Panc1 (cell line): Measurements from ENCODE around the gene PPP2R1A.

Experiments
- POLR2AphosphoS5 ChIP-seq: IDR thresholded peaks from 2 replicates; pipeline ENCODE4 v1.6.1; 2012; ENCODE audit warnings: mild to moderate bottlenecking, low read depth, low read length, moderate library complexity
- SIN3A ChIP-seq: IDR thresholded peaks from 2 replicates; pipeline ENCODE4 v1.6.1; 2012; ENCODE audit warnings: low read depth, mild to moderate bottlenecking, low read length, moderate library complexity, borderline replicate concordance; ENCODE audit not compliant: insufficient read depth
- TF ChIP-seq, protein P1 (sequence below): fragments of 450-650 bp; IDR thresholded peaks from 2 replicates; pipeline ENCODE4 v1.5.1; 2017; ENCODE audit warnings: mild to moderate bottlenecking

GRCh38 chr19:52216401-52216800, 26.5 kb downstream of the PPP2R1A start:
- TF ChIP-seq SIN3A (no peak), POLR2AphosphoS5 (no peak)
- TF ChIP-seq, protein P1, sequence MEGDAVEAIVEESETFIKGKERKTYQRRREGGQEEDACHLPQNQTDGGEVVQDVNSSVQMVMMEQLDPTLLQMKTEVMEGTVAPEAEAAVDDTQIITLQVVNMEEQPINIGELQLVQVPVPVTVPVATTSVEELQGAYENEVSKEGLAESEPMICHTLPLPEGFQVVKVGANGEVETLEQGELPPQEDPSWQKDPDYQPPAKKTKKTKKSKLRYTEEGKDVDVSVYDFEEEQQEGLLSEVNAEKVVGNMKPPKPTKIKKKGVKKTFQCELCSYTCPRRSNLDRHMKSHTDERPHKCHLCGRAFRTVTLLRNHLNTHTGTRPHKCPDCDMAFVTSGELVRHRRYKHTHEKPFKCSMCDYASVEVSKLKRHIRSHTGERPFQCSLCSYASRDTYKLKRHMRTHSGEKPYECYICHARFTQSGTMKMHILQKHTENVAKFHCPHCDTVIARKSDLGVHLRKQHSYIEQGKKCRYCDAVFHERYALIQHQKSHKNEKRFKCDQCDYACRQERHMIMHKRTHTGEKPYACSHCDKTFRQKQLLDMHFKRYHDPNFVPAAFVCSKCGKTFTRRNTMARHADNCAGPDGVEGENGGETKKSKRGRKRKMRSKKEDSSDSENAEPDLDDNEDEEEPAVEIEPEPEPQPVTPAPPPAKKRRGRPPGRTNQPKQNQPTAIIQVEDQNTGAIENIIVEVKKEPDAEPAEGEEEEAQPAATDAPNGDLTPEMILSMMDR = no peak
